ENCODE results near the gene BMPR1A. TPM values are rescaled to one million over a fixed set of nuclear protein-coding genes. Genes with fewer than 3 reads are reported as not detected.

Gene BMPR1A
- total RNA-seq, 2 donors from 2014 or later = 69.4 to 96.4 TPM

DNA sequence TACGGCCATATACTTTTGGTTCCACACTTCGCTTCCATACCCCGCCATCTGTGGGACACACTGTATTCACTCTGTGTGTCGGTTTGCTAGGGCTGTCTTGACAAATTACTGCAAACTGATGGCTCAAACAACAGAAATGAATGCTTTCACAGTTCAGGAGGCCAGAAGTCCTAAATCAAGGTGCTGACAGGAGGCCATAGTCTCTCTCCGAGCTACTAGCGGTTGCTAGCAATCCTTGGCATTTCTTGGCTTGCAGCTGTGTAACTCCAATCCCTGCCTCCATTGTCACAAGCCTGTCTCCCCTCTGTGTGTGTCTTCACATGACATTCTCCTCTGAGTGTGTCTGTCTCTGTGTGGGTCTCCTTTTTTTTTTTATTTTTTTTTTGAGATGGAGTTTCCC is 28.9 kb upstream of the BMPR1A start:
- Histone ChIP-seq H3K9ac (ENCODE audit: extremely low read depth, low read length, poor library complexity, severe bottlenecking) (no peak overlapping the region), H3K4me1 (ENCODE audit: control insufficient read depth, insufficient read depth, low read length) (no peaks in the 10 kb centered on the region), H3K9me3 (ENCODE audit: control insufficient read depth, low read length) (no peaks in the 10 kb centered on the region), H3K4me3 (ENCODE audit: low read length) (no peak overlapping the region), H3K27me3 (ENCODE audit: control insufficient read depth, insufficient read depth, low read length, poor library complexity, severe bottlenecking) (no peaks in the 10 kb centered on the region), H3K36me3 (ENCODE audit: control insufficient read depth, insufficient read depth, low read length) (no peaks in the 10 kb centered on the region), H3K27ac (ENCODE audit: low read depth, low read length) (no peak overlapping the region)
- TF ChIP-seq, protein P1, sequence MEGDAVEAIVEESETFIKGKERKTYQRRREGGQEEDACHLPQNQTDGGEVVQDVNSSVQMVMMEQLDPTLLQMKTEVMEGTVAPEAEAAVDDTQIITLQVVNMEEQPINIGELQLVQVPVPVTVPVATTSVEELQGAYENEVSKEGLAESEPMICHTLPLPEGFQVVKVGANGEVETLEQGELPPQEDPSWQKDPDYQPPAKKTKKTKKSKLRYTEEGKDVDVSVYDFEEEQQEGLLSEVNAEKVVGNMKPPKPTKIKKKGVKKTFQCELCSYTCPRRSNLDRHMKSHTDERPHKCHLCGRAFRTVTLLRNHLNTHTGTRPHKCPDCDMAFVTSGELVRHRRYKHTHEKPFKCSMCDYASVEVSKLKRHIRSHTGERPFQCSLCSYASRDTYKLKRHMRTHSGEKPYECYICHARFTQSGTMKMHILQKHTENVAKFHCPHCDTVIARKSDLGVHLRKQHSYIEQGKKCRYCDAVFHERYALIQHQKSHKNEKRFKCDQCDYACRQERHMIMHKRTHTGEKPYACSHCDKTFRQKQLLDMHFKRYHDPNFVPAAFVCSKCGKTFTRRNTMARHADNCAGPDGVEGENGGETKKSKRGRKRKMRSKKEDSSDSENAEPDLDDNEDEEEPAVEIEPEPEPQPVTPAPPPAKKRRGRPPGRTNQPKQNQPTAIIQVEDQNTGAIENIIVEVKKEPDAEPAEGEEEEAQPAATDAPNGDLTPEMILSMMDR (conservative IDR thresholded peaks at IDR 0.05) = no peak
- Mint-ChIP-seq H3K36me3 (ENCODE audit: low read depth) (no peaks in the 10 kb centered on the region), H3K27me3 (ENCODE audit: insufficient read depth) (no peaks in the 10 kb centered on the region), H3K9me3 (no peaks in the 10 kb centered on the region), H3K4me1 (no peaks in the 10 kb centered on the region), H3K27ac (no peak overlapping the region), H3K4me3 (no peak overlapping the region)
- no peak for DNase-seq
- WGBS, 2 experiments (ENCODE audit: insufficient coverage in 1 of 2, insufficient read length in 1 of 2) = 87 to 93% methylated on average over 6 of the region's 6 CpGs

DNA sequence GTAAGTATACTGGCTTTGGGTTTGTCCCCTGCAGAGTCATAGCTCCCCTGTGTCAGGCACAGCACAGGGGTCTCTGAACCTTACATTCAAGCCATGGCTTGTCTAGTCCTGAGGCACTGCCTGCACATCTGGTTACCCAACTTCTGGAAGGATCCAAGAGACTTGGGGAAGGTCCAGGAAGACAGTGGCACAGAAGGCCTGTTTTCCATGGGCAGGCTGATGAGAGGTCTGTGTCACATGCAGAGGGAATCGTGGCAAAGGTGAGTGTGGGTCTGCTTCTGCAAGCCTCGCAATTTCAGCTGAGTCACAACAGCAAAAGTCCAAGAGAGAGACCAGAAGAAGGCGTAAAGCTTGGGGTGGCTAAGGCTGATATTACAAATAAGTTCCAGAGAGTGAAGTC is 28.4 kb upstream of the BMPR1A start:
- Mint-ChIP-seq H3K4me3 (no peak overlapping the region), H3K27ac (no peak overlapping the region), H3K27me3 (ENCODE audit: insufficient read depth) (no peaks in the 10 kb centered on the region), H3K4me1 (peaks cover 4% of the 10 kb centered on the region), H3K9me3 (no peaks in the 10 kb centered on the region), H3K36me3 (ENCODE audit: low read depth) (no peaks in the 10 kb centered on the region)
- DNase-seq = no peak
- no peak overlapping the region for H3K4me3 ChIP-seq (ENCODE audit: low read length)
- H3K4me1 ChIP-seq (ENCODE audit: control insufficient read depth, insufficient read depth, low read length) = no peaks in the 10 kb centered on the region
- no peaks in the 10 kb centered on the region for H3K9me3 ChIP-seq (ENCODE audit: control insufficient read depth, low read length)
- WGBS, 2 experiments (ENCODE audit: insufficient coverage in 1 of 2, insufficient read length in 1 of 2) = 86 to 92% methylated on average over 3 of the region's 3 CpGs
- H3K27me3 ChIP-seq (ENCODE audit: control insufficient read depth, insufficient read depth, low read length, poor library complexity, severe bottlenecking) = no peaks in the 10 kb centered on the region
- no peaks in the 10 kb centered on the region for H3K36me3 ChIP-seq (ENCODE audit: control insufficient read depth, insufficient read depth, low read length)
- TF ChIP-seq, protein P1 (conservative IDR thresholded peaks at IDR 0.05) = no peak
- no peak overlapping the region for H3K9ac ChIP-seq (ENCODE audit: extremely low read depth, low read length, poor library complexity, severe bottlenecking)
- H3K27ac ChIP-seq (ENCODE audit: low read depth, low read length) = no peak overlapping the region

GRCh38 chr10:86729677-86730076 is 26.7 kb upstream of the BMPR1A start:
- H3K9me3 Mint-ChIP-seq = no peaks in the 10 kb centered on the region
- Histone ChIP-seq H3K27me3 (ENCODE audit: control insufficient read depth, insufficient read depth, low read length, poor library complexity, severe bottlenecking) (no peaks in the 10 kb centered on the region), H3K27ac (ENCODE audit: low read depth, low read length) (no peak overlapping the region), H3K9me3 (ENCODE audit: control insufficient read depth, low read length) (no peaks in the 10 kb centered on the region), H3K9ac (ENCODE audit: extremely low read depth, low read length, poor library complexity, severe bottlenecking) (no peak overlapping the region), H3K4me3 (ENCODE audit: low read length) (no peak overlapping the region), H3K36me3 (ENCODE audit: control insufficient read depth, insufficient read depth, low read length) (no peaks in the 10 kb centered on the region), H3K4me1 (ENCODE audit: control insufficient read depth, insufficient read depth, low read length) (no peaks in the 10 kb centered on the region)
- peaks cover 10% of the 10 kb centered on the region for H3K4me1 Mint-ChIP-seq
- no peak overlapping the region for H3K27ac Mint-ChIP-seq
- 70 to 78% methylated on average over 1 of the region's 1 CpG for WGBS, 2 experiments (ENCODE audit: insufficient coverage in 1 of 2, insufficient read length in 1 of 2)
- no peak for DNase-seq
- TF ChIP-seq, protein P1 (conservative IDR thresholded peaks at IDR 0.05) = no peak
- no peaks in the 10 kb centered on the region for H3K36me3 Mint-ChIP-seq (ENCODE audit: low read depth)
- H3K27me3 Mint-ChIP-seq (ENCODE audit: insufficient read depth) = no peaks in the 10 kb centered on the region
- no peak overlapping the region for H3K4me3 Mint-ChIP-seq
